HUDEP-2 (cell line): Measurements from ENCODE around the gene GNPDA2.
A peak's percentile ranks its signal among the peaks of the same experiment; 100 is the strongest.
"Not testable (repeated sequence)": the region's sequence is repeated elsewhere in the genome, so short reads cannot be mapped to it uniquely, and the experiment has no call there.

Experiments
- DNase-seq, 76 experiments: peaks; one replicate each; lab custom pipeline; 2025; ENCODE audit not compliant: unreplicated experiment in 76 of 76; lab: John Stamatoyannopoulos, UW

Gene GNPDA2

DNA sequence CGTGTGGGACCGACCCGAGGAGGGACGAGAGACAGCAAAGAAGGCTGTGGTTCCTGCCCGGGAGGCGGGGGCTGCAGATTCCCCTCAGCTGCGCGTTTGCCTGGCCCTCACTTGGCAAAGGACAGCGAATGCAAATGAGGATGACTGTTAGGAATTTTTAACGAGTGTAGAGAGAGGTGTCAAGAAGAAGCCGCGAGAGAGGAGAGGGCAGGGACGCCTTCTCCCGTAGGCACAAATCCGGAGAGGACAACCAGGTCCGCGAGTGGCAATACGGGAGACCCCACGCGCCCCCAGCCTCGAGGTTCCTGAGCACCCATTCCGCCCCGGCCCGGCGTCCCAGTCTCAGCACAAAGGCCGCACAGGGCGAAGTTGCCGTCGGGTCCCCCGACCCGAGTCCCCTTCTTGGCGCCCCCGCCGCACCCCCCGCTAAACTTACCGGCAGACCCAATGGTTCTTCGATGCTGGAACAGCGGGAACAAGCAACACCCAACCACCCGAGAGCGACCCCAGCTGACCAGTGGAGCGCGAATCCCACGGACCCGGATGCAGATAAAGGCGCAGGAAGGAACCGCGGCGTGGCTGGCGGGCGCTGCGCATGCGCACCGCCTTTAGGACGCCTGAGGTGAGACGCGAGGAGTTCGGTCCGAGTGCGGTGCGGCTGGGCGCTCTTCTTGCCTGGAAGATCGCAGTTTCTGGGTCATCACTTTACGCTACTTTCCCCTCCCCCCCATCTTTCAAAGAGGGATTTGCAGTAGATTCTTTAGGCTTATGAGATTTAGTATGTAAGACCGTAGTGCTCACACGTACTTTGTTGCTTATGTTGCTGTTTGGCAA is at the start of gene GNPDA2:
Gene GNPDA2 (minus strand): TSS at position 519 of the 834 bp plus-strand sequence. CDS start 4,349 bp downstream, outside the sequence.
- DNase-seq: peak in 75 of 76 experiments; percentile 10 to 92 (median 78)

DNA sequence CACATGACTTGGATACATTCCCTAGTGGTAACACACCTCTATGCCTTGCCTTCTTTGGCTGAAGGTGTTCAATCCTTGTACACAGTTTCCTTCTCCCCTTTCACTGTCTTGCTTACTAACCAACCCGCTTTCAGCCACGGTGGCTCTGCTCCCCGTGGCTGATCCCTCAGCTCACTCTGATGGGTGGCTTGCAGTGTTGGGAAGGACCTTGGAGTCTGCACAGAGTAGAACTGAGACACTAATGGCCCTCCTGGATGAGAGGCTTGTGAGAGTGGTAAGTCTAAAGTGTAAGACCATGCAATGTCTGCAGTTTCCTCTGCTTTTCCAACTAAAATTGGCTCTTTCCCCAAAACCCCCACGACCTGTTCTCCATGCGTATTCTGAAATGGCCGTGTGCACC is 46.0 kb upstream of the GNPDA2 start:
- DNase-seq: no peak

DNA sequence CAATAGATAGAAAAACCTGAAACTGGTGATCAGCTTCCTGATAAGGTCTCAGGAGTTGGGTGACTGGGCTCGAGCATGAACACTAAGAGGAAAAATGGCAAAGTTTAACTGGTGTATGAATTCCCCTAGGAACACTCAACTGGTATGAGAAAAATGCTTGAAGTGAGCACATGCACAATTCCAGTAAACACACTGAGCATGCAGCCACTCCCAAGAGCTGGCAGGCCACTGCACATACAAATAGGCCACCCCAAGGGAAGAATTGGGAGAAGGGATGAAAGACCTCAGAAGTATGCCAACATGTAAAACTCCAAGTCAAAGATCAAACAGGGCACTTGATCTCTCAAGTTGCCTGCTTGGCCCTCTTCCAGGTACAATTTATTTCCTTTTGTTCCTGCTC is 45.4 kb upstream of the GNPDA2 start:
- no peak for DNase-seq

DNA sequence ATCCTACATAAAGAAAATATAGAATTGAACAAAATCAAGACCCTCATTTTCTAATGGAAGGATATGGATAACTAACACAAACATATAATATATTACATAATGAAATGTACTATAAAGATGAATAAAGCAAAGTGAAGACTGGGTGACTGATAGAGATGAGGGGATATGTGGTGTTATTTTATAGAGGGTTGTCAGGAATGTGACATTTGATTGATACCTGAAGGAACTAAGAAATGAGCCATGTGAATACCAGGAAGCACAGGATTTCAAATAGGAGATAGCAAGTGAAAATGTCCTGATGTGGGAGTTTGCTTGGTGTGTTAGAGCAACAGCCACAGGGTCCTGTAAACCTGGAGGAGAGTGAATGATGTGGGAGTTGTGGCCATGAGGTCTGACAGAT is 40.1 kb upstream of the GNPDA2 start:
- no peak for DNase-seq

GRCh38 chr4:44765116-44765515 is 38.8 kb upstream of the GNPDA2 start:
- DNase-seq: no peak

DNA sequence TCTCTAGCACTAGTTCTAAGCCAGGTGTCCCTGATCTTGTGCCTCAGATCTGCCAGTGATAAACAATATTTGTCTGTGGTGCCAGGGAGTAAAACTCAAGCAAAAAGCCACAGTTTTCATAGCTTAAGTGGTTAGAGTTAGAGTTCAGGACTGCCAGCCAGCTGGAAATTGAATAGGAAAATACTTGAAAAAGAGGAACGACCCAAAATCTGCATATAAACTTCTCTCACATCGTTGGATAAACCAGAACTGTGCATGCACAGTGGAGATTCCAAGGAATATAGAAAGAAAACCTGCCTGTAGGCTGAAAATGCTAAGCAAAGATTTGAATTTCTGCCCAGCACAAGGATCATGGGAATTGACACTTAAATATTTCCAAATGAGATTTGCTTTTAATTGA is 35.0 kb upstream of the GNPDA2 start:
- DNase-seq: no peak

DNA sequence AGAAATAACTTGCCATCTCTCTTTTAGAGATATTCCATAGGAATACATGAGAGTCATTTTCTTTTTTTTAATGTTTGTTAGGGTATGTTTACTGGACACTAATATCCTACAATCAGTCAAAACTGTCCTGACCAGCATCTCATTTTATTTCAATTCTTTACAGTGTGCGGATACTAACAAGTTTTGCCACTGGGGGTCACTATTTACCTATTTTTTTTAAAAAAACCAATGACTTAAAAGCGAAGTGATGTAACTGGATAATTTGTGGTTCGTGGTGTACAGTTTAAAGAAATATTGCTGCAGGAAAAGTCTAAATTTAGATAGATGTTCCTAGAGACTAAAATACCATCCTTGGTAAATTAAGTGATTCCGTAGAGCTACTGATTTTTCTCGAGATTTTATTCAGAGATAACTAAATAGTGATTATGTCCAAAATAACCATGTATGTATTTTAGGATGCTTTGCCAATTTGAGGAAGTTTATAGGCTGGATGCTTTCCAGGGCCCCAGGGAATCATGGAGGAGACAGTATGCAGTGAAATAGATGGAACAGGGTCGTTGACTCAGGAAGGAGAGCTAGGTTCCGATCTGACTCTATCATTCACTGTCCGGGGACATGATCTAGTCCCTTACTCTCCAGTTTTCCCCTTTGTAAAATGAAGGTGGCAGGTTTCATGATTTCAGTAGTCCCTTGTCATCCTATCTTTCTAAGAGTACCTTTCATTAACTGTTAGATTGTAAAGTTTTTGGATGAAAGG is 34.0 kb upstream of the GNPDA2 start:
- DNase-seq: peak in 25 of 76 experiments; percentile 0 to 53 (median 9)

DNA sequence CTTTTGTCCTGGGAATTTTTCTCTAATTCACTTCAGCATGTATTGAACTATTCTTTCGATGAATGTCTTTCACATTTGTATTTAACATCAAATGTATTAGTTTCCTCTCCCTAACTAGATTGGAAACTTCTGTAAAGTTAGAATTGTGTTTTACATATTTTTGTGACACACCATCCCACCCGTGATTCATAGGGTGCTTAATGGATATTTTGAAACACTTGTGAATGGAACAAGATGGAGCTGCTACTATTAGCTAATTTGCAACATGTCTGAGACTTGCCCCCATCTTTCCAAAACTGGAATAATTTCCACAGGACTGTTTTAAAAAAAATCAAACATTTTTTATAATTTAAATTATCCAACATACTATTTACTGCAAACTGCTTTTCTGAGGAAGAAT is 30.2 kb upstream of the GNPDA2 start:
- no peak for DNase-seq

DNA sequence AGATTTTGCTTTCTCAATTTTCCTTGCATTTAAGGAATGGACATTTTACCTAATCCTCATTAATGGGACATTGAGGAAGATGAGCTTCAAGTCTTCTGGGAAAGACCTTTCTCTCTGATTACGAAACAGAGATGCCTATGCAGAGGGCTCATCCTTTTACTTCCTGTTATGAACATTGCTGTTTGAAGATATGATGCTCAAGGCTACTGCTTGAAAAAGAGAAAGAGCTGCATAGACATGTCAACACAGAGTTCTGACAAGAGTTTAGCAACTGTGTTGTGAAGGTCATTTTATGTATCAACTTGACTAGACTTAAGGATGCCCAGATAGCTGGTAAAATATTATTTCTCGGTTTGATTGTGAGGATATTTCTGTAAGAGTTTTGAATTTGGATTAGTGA is 13.8 kb upstream of the GNPDA2 start:
- no peak for DNase-seq

GRCh38 chr4:44738615-44739014 is 12.3 kb upstream of the GNPDA2 start:
- DNase-seq: peak in 17 of 76 experiments; percentile 1 to 41 (median 18)

DNA sequence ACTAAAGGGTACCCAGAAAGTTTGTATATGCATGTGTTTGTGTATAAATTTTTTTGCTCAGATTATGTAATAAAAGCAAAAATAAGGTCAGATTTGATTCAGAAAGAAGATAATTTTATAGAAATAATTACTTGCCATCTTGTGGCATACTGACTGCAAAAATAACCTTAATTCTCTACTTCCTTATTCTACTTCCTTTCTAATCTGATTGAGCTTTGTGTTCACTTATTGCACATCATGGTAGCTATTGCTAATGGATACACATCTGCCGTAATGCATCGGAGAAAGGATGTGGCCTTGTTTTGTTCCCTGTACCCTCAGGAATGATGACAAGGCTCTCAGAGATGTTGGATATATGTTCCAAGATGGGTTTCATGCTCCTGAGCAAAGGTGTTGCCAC is 10.5 kb upstream of the GNPDA2 start:
- DNase-seq: no peak

- DNase-seq: not testable (repeated sequence)
These were observed 2.3 kb upstream of the GNPDA2 start for GRCh38 chr4:44728694-44729093.

DNA sequence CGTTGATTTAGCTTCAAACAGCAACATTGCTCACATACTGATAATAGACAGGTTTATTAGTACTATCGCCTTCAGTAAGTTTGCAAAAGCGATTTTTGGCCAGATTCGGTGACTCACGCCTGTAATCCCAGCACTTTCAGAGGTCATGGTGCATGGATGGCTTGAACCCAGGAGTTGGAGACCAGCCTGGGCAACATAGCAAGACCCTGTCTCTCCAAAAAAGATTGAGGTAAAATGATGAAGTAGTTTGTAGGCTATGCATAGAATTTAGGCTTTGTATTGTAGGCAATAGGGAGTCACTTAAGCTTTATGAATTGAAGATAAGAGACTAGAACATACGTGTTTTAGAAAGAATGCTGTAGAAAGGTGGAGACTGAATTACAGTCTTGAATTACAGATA is 1.1 kb upstream of the GNPDA2 start:
- DNase-seq: no peak

DNA sequence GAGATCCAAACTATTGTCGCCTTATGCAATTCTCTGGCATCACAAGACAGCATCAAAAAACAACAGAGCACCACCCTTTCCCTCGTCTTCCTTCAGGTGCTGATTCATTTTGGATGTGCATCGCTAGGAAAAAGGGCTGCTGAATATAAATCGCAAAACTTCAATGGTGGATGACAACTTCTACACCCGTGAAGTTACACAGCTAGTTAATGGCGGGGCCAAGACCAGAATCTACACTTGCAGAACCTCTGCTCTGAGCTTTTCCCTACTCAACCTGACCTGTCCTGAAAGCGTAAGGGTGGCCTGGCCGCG is 674 bp downstream of the GNPDA2 start:
- peak in 2 of 76 experiments; percentile 1 to 38 for DNase-seq

DNA sequence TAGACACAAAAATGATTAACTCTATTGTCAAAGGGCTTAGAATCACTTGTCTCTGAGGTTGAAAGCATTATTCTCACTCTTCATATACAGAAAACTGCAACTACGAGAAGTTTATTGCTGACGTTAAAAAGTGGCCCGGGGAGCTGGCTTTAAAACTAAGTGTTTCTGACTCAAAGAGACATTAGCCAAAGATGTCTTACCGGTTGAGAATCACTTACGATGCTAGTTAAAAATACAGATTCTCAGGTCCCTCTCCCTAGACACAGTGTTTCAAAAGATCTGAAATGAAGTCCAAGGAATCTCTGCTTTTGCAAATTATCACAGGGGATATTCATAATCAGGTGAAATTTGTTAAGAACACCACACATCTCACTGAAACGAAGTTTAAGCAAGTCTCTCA is 1.2 kb downstream of the GNPDA2 start:
- DNase-seq: peak in 1 of 76 experiments; percentile 6

DNA sequence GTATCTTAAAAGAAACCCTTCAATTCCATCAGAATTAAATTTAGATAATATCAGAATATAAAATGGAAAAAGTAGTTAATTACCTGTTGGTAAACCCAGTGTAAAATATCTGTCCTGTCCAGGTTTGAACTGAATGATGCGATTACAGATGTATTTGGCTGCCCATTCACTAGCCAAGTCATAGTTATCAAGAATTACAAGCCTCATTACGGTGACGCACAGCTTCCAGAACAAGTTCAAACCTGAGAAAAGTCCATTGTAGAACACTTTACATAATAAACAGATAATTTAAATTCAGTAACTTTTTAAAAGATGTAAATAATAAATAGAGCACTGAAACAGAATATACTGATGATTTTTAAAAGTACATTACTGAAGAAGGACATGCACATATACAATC is 4.4 kb downstream of the GNPDA2 start:
- DNase-seq: no peak

DNA sequence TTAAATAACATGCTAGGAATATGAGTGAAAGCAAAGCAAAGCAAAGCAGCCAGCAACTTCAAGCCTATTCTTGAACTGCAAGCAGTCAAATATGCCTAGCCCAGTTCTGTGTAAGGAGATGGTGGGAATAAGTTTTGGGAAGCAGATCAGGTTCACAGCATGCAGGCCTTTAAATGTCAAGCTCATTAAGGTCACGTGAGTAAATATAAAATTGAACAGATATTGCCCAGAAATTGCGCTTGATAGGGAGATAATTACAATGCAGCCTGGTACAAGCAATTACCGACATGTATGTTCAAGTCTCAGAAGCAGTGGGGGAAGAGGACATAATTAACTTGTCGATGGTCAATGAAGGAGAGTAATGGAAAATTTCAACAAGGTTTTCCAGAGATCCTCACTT is 6.0 kb downstream of the GNPDA2 start:
- no peak for DNase-seq

DNA sequence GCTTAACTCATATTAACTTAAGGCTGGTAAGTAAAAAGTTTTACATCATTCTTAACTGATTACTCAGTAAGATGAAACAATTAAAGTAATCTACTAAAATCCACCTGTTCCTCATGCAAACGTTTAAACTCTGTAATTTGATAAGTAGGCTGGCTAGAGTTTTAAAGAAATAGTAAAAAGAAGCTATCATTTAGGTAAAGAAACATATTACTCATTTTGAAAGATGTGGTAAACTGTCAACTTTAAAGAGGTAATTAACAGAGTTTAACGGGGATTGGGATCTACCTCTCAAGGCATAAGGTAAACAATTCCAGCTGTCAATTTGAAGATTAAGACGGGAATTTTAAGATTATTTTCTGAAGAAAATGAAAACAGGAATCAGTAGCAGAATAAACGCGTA is 9.8 kb downstream of the GNPDA2 start:
- no peak for DNase-seq

- peak in 1 of 76 experiments; percentile 16 for DNase-seq
These were observed 13.2 kb downstream of the GNPDA2 start for GRCh38 chr4:44713125-44713524.

DNA sequence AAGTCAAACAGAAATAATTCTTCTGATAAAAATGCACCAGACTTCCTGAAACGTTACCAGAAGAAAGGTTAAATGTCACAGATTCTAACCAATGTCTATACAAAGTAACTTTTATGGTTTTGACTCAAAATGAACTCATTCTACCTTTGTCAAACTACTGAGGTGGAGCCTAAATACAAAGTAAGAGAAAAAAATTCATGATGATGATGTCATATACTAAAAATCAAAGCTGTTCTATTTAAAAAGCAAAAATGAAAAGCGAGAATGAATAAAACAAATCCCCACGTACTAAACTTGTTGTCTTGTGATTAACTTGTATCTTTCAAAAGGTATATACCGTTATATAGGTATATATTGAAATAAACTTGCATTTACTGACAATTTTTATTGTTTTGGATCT is 21.7 kb downstream of the GNPDA2 start:
- no peak for DNase-seq

DNA sequence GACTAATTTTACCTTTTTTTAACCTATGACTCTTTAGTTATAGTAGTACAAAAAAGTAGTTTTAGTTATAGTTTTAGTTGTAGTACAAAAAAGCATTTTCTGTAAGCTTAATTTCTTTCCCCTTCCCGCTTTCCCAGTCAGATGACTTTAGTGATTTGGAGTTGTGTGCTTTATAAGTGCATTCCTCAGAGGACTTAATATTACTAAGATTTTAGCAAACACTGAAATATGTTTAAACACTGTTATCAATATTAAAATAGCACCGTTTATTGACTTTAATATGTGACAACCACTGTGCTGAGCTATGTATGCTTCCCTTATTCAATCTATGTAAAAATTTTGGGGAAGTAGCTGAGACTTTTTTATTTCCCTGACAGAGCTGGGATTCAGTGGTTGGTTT is 25.3 kb downstream of the GNPDA2 start:
- DNase-seq: no peak

DNA sequence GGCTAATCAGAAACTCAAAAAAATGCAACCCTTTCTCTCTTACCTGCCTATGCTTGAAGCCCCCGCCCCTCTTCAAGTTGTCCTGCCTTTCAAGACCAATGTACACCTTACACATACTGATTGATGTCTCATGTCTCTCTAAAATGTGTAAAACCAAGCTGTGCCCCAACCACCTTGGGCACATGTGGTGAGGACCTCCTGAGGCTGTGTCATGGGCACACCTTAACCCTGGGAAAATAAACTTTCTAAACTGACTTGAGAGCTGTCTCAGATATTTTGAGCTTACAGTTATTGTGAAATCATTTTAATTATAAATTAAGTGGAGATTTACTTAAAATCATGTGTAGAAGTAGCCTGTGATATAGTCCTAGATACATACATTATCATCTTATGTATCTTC is 25.9 kb downstream of the GNPDA2 start:
- no peak for DNase-seq
